Esophagus squamous epithelium (tissue), 4 donors: Measurements from ENCODE around the gene TTC28.

Experiments
- POLR2A ChIP-seq, 4 donors: fragments of 450-650 bp; IDR thresholded peaks; one replicate each; pipeline ENCODE4 v1.6.1; 2017; ENCODE audit warnings: antibody characterized with exemption in 4 of 4, mild to moderate bottlenecking in 4 of 4, moderate library complexity in 3 of 4
- TF ChIP-seq, protein P1 (sequence below), 6 experiments: fragments of 450-650 bp in 4 of 6; fragments of 200-600 bp in 2 of 6; sonication (generic) in 2 of 6; IDR thresholded peaks; one replicate each; pipeline ENCODE4 v1.5.1; 2016 to 2019; ENCODE audit warnings: antibody characterized with exemption in 6 of 6, mild to moderate bottlenecking in 4 of 6, moderate library complexity in 4 of 6

DNA sequence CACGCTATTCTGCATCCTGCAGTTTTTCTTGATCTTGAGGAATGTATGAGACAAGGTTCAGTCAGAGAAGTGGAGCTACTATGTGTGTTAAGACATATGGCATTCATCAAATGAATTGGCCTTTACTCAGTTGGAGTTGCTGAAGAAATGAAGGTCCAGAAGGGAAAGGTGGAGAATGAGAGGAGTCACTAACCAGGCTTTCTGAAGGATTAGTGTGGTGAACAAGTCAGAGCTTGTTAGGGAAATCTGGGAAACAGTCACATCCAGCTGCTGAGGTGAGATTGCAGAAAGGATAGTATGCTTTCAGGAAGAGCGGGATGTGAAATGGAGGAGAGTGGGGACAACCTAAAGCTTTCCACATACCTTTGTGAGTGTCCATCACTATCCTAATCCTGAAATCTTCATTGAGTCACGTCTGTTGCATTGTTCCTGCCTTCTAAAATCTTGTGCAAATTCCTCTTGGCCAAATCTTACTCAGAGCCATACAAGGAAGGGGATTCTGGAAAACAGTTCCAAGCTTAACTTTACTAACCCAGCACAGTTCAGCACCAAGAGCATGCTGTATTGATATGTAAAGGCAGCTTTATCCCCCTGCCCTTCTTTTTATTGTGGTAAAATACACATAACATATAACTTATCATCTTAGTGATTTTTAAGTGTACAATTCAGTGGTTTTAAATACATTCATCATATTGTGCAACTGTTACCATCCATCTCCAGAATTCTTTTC is 749.1 kb downstream of the TTC28 start:
- TF ChIP-seq, protein P1, sequence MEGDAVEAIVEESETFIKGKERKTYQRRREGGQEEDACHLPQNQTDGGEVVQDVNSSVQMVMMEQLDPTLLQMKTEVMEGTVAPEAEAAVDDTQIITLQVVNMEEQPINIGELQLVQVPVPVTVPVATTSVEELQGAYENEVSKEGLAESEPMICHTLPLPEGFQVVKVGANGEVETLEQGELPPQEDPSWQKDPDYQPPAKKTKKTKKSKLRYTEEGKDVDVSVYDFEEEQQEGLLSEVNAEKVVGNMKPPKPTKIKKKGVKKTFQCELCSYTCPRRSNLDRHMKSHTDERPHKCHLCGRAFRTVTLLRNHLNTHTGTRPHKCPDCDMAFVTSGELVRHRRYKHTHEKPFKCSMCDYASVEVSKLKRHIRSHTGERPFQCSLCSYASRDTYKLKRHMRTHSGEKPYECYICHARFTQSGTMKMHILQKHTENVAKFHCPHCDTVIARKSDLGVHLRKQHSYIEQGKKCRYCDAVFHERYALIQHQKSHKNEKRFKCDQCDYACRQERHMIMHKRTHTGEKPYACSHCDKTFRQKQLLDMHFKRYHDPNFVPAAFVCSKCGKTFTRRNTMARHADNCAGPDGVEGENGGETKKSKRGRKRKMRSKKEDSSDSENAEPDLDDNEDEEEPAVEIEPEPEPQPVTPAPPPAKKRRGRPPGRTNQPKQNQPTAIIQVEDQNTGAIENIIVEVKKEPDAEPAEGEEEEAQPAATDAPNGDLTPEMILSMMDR (IDR thresholded peaks at IDR 0.05) = no peak
- TF ChIP-seq POLR2A (IDR thresholded peaks at IDR 0.05) = no peak
